Stimulated activated CD4-positive, alpha-beta T cell treated with anti-CD3 and anti-CD28 coated beads, Interleukin-15, amount 100 ng/mL, for 48 hours (primary cell): ENCODE data around the gene IGDCC3.

ENCODE experiments used
- DNase-seq, 2 donors: peaks; one replicate each; pipeline ENCODE4 v3.0.0-alpha.2; 2020; ENCODE audit warnings: low read depth in 2 of 2

The IGDCC3 gene

DNA sequence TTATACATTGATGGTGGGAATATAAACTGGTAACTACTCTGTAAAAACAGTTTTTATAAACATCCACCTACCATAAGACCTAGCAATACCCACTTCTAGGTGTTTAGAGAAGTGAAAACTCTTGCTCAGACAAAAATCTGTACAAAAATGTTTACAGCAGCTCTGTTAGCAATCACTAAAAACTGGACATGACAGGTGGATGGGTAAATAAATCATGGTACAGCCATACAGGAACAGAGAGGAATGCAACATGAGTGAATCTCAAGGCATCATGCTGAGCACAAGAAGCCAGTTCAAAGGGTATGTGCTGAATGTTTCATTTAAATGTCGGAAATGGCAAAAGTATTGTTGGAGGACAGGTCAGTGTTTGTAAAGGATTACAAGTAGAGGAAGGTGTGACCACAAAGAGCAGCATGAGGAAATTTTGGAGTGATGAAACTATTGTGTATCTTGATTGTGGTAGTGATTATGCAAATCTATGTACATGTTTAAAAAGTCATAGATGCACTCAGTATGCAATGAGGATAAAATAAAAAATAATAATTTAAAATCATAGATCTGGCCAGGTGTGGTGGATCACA lies 84.8 kb downstream of the IGDCC3 start:
- DNase-seq, result no peak

GRCh38 chr15:65290228-65290627 lies 87.6 kb downstream of the IGDCC3 start:
- DNase-seq, result no peak

GRCh38 chr15:65289261-65289854 lies 88.4 kb downstream of the IGDCC3 start:
- no peak for DNase-seq

GRCh38 chr15:65287520-65287855 lies 90.3 kb downstream of the IGDCC3 start:
- no peak for DNase-seq

DNA sequence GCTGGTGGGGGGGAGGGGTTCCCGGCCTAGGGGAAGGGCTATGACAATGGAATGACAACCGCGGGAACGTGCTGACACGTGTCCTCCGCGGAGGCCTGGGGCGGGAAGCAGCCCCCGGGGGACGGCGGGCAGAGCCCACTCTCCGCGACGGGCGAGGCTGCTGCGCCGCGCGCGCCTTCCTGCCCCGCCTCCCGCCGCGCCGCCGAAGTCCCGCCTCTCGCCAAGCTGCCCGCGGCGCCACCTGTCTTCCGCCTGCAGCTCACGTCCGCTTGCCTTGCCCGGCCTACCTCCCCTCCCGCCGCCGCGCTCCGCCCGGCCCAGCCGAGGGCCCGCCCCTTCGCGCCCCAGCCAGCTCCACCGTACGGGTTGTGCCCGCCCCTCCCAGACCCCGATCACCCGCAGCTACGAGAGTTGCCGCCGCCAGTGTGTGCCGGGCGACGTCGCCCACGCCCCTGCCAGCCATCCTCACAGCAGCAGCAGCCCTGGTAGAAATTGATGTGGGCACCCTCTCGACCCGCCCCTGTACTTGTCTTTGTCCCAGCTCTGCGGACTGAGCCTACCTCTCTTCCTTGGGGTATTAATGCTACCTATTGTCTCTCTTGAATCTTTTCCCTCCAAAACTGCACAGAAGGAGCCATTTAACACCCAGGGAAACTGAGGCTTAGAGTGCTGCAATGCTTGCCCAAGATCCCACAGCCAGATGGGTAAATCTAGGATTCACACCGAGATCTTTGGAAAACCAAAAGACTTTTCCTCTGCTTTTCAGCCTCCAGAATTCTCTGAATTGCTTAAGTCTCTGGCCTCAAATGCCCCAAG lies 90.9 kb downstream of the IGDCC3 start, which contains the start of gene PARP16:
Gene PARP16, minus strand, starts transcription at position 180 of the 816 bp plus-strand sequence. CDS start 457 bp downstream, outside the sequence.
- DNase-seq, result peak; percentile 82 to 89

- no peak for DNase-seq
Measured at GRCh38 chr15:65286069-65286703, 91.6 kb downstream of the IGDCC3 start.

DNA sequence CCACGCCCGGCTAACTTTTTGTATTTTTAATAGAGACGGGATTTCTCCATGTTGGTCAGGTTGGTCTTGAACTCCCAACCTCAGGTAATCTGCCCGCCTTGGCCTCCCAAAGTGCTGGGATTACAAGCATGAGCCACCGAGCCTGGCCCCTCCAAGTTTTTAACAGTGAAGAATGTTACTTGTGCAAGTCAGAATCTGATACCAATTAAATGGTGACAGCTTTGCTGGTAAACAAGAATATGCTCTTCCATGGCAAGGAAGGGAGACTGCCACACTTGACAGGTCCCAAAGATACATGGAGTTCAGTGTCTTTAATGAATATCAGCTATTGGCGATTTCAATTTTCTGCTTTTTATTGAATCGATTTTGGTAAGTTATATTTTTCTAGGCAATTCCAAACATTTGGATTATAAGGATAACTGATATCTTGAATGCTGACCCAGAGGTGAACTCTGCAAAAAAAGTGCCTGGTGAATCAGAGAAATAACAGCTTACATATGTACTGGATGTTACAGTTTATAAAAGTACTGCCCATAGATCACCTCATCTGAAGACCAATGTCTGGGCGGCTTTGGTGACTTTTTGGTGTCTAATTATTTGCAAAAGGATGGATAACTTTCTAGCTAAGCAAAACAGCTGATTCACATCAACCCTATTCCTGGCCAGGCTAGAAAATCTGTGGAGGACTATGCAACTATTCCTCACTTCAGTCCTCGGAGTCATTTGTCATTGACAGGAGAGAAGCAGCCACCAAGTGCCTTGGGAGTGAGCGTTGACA lies 92.3 kb downstream of the IGDCC3 start:
- DNase-seq, result no peak

- no peak for DNase-seq
Measured at GRCh38 chr15:65278480-65278879, 99.3 kb downstream of the IGDCC3 start.
